ENCODE data around the gene PRKCG.

PRKCG gene

DNA sequence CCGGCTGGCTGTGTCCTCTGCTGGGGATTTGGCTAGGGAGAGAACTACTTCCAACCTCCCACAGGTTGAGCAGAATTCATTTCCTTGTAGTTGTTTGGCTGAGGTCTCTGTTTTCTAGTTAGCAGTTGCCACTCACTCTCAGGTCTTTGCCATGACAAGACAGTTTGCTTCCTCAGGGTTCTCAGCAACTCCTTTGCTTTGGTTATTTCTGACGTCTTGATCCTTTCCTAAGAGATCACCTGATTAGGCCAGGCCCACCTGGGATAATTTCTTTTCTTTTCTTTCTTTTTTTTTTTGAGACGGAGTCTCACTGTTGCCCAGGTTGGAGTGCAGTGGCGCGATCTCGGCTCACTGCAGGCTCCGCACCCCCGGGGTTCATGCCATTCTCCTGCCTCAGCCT lies 71.4 kb downstream of the PRKCG start:
- no peaks in the 10 kb centered on the region for H3K9me3 ChIP-seq (ENCODE audit: low read length)
- H3K27ac ChIP-seq (ENCODE audit: low read depth, low read length, poor library complexity, severe bottlenecking) = no peak overlapping the region
- no peak overlapping the region for H3K4me3 ChIP-seq (ENCODE audit: low read depth, low read length, poor library complexity, severe bottlenecking)
- no peak overlapping the region for H3K4me2 ChIP-seq (ENCODE audit: low read length)
- no peak for TF ChIP-seq EZH2 (IDR thresholded peaks at IDR 0.05; ENCODE audit: borderline replicate concordance, low read length)
- TF ChIP-seq, protein P1, sequence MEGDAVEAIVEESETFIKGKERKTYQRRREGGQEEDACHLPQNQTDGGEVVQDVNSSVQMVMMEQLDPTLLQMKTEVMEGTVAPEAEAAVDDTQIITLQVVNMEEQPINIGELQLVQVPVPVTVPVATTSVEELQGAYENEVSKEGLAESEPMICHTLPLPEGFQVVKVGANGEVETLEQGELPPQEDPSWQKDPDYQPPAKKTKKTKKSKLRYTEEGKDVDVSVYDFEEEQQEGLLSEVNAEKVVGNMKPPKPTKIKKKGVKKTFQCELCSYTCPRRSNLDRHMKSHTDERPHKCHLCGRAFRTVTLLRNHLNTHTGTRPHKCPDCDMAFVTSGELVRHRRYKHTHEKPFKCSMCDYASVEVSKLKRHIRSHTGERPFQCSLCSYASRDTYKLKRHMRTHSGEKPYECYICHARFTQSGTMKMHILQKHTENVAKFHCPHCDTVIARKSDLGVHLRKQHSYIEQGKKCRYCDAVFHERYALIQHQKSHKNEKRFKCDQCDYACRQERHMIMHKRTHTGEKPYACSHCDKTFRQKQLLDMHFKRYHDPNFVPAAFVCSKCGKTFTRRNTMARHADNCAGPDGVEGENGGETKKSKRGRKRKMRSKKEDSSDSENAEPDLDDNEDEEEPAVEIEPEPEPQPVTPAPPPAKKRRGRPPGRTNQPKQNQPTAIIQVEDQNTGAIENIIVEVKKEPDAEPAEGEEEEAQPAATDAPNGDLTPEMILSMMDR (IDR thresholded peaks at IDR 0.05; ENCODE audit: low read length) = no peak
- no peaks in the 10 kb centered on the region for H4K20me1 ChIP-seq (ENCODE audit: insufficient read depth, low read length)
- H3K4me1 ChIP-seq (ENCODE audit: insufficient read depth, low read length, severe bottlenecking) = no peaks in the 10 kb centered on the region
- no peaks in the 10 kb centered on the region for H3K27me3 ChIP-seq (ENCODE audit: insufficient read depth, low read length)
- H3K9me2 ChIP-seq (ENCODE audit: low read depth, low read length) = no peaks in the 10 kb centered on the region
- H3K36me3 ChIP-seq (ENCODE audit: insufficient read depth, low read length) = no peaks in the 10 kb centered on the region
- no peak overlapping the region for H3K9ac ChIP-seq (ENCODE audit: low read length)
- H3F3A ChIP-seq (ENCODE audit: insufficient read depth, low read length) = no peaks in the 10 kb centered on the region
- H3K79me2 ChIP-seq (ENCODE audit: insufficient read depth, low read length) = no peaks in the 10 kb centered on the region
- H2AFZ ChIP-seq (ENCODE audit: low read length) = no peak overlapping the region
